ENCODE results near the gene PUSL1.

- no peak for TF ChIP-seq CTCF (IDR thresholded peaks at IDR 0.05)
- TF ChIP-seq POLR2A (IDR thresholded peaks at IDR 0.05): no peak
Measured at GRCh38 chr1:1340185-1340584, 31.8 kb downstream of the PUSL1 start.

Measured in lower leg skin (tissue), 3 donors.